NCI-H345 (cell line): ENCODE measurements around the gene FBXO33.
"Not testable (repeated sequence)": the region's sequence is repeated elsewhere in the genome, so short reads cannot be mapped to it uniquely, and the experiment has no call there.

ENCODE experiments used
- DNase-seq: peaks from one replicate; lab custom pipeline; 2025; lab: John Stamatoyannopoulos, UW

Gene FBXO33

GRCh38 chr14:39372656-39373055, 59.6 kb downstream of the FBXO33 start:
- DNase-seq = no peak

- DNase-seq = no peak
These were observed 61.8 kb downstream of the FBXO33 start for GRCh38 chr14:39370415-39370814.

- DNase-seq = no peak
These were observed 63.2 kb downstream of the FBXO33 start for GRCh38 chr14:39369029-39369428.

- DNase-seq = peak; percentile 44
These were observed 63.8 kb downstream of the FBXO33 start for GRCh38 chr14:39368261-39368959.

- no peak for DNase-seq
These were observed 64.9 kb downstream of the FBXO33 start for GRCh38 chr14:39367387-39367751.

GRCh38 chr14:39366460-39367386, 65.5 kb downstream of the FBXO33 start:
- no peak for DNase-seq

- DNase-seq = no peak
These were observed 66.9 kb downstream of the FBXO33 start for GRCh38 chr14:39365354-39365753.

GRCh38 chr14:39364509-39364908, 67.7 kb downstream of the FBXO33 start:
- DNase-seq = no peak

GRCh38 chr14:39361556-39361955, 70.7 kb downstream of the FBXO33 start:
- DNase-seq = not testable (repeated sequence)

- DNase-seq = no peak
These were observed 71.9 kb downstream of the FBXO33 start for GRCh38 chr14:39360316-39360715.

- not testable (repeated sequence) for DNase-seq
These were observed 73.2 kb downstream of the FBXO33 start for GRCh38 chr14:39359069-39359468.

- no peak for DNase-seq
These were observed 80.5 kb downstream of the FBXO33 start for GRCh38 chr14:39351708-39352107.

GRCh38 chr14:39350866-39351265, 81.4 kb downstream of the FBXO33 start:
- no peak for DNase-seq
